Measurements from ENCODE around the gene MYO1D.

Gene MYO1D

DNA sequence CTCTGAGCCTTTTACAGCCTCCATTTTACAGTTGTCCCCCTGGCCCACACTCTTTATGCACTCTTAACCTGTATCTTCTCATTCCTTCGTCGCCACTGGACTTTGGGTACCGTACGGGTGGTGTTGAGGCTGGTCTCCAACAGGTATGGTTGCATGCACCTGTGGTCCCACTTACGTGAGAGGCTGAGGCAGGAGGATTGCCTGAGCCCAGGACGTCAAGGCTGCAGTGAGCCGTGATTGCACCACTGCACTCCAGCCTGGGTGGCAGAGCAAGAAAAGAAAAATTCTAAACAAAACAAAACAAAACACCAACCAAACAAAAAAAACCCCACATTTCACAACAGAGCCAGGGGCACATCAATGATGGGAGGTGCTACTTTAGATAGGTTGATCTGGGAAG is 36.7 kb upstream of the MYO1D start:
- H3K27me3 ChIP-seq (replicated peaks; ENCODE audit: insufficient read depth, low read length) = no peaks in the 10 kb centered on the region
- TF ChIP-seq EZH2 (optimal IDR thresholded peaks at IDR 0.05; ENCODE audit: low read depth, low read length) (no peak), EZH2phosphoT487 (IDR thresholded peaks at IDR 0.05; ENCODE audit: low read length) (no peak)
- TF ChIP-seq, protein P1, sequence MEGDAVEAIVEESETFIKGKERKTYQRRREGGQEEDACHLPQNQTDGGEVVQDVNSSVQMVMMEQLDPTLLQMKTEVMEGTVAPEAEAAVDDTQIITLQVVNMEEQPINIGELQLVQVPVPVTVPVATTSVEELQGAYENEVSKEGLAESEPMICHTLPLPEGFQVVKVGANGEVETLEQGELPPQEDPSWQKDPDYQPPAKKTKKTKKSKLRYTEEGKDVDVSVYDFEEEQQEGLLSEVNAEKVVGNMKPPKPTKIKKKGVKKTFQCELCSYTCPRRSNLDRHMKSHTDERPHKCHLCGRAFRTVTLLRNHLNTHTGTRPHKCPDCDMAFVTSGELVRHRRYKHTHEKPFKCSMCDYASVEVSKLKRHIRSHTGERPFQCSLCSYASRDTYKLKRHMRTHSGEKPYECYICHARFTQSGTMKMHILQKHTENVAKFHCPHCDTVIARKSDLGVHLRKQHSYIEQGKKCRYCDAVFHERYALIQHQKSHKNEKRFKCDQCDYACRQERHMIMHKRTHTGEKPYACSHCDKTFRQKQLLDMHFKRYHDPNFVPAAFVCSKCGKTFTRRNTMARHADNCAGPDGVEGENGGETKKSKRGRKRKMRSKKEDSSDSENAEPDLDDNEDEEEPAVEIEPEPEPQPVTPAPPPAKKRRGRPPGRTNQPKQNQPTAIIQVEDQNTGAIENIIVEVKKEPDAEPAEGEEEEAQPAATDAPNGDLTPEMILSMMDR (IDR thresholded peaks at IDR 0.05; ENCODE audit: low read length) = no peak

DNA sequence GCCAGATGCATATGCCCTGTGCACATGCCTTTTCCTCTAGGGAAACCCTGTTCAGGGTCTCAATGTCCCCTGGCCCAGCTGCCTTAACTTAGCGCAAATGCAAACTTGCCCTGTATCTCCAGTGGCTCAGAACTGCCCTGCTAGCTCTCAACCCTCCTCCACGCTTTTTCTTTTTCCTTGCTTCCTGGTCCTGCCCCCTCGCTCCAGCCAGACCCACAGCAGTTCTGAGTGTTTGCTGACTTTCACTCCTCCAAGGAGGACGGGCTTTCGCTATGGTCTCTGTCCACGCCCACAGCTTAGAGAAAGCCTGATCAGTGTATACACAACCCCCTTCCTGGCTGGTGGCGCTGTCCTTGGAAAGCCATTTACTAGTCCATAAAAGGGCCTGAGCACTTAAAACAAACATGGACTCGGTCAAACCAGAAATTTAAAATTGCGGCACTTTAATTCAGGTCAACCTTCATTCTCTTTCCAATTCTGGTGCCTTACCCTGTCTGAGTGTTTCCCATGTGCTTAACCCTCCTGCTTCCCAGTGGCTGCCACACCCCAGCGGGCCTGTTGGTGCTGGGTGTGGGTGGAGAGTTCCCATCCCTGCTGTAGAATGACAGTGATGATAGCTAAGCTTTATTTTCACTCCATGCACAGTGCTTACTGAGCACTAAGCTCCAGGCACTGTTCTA is 35.4 kb upstream of the MYO1D start:
- Histone ChIP-seq H2AFZ (ENCODE audit: low read length) (no peak overlapping the region), H3K4me1 (ENCODE audit: low read length) (peaks cover 6% of the 10 kb centered on the region), H3K27ac (ENCODE audit: low read length) (no peak overlapping the region), H3K9me3 (replicated peaks; ENCODE audit: insufficient read depth, low read length) (no peaks in the 10 kb centered on the region), H3K27me3 (replicated peaks; ENCODE audit: insufficient read depth, low read length) (no peaks in the 10 kb centered on the region), H3K36me3 (replicated peaks; ENCODE audit: insufficient read depth, low read length) (no peaks in the 10 kb centered on the region), H3K4me2 (ENCODE audit: low read depth, low read length) (no peak overlapping the region), H4K20me1 (ENCODE audit: insufficient read depth, low read length) (no peaks in the 10 kb centered on the region), H3K4me3 (ENCODE audit: low read length) (no peak overlapping the region), H3K9me2 (replicated peaks; ENCODE audit: insufficient read depth, low read length) (no peaks in the 10 kb centered on the region), H3K9ac (ENCODE audit: low read length) (no peak overlapping the region), H3K79me2 (ENCODE audit: low read length) (no peaks in the 10 kb centered on the region), H3F3A (ENCODE audit: insufficient read depth, low read length) (no peaks in the 10 kb centered on the region)
- no peak for TF ChIP-seq EZH2 (optimal IDR thresholded peaks at IDR 0.05; ENCODE audit: low read depth, low read length)
- TF ChIP-seq, protein P1 (IDR thresholded peaks at IDR 0.05; ENCODE audit: low read length) = no peak
- TF ChIP-seq EZH2phosphoT487 (IDR thresholded peaks at IDR 0.05; ENCODE audit: low read length) = no peak
- no peak for DNase-seq

More for the DNA sequence above, 36.7 kb upstream of the MYO1D start:
- Histone ChIP-seq H3K27ac (ENCODE audit: low read length) (no peak overlapping the region), H3K4me1 (ENCODE audit: low read length) (peaks cover 6% of the 10 kb centered on the region), H4K20me1 (ENCODE audit: insufficient read depth, low read length) (no peaks in the 10 kb centered on the region), H3K9me2 (replicated peaks; ENCODE audit: insufficient read depth, low read length) (no peaks in the 10 kb centered on the region), H3F3A (ENCODE audit: insufficient read depth, low read length) (no peaks in the 10 kb centered on the region), H2AFZ (ENCODE audit: low read length) (no peak overlapping the region), H3K9ac (ENCODE audit: low read length) (no peak overlapping the region), H3K36me3 (replicated peaks; ENCODE audit: insufficient read depth, low read length) (no peaks in the 10 kb centered on the region), H3K79me2 (ENCODE audit: low read length) (no peaks in the 10 kb centered on the region), H3K4me3 (ENCODE audit: low read length) (no peak overlapping the region), H3K9me3 (replicated peaks; ENCODE audit: insufficient read depth, low read length) (no peaks in the 10 kb centered on the region), H3K4me2 (ENCODE audit: low read depth, low read length) (no peak overlapping the region)
- DNase-seq = no peak

DNA sequence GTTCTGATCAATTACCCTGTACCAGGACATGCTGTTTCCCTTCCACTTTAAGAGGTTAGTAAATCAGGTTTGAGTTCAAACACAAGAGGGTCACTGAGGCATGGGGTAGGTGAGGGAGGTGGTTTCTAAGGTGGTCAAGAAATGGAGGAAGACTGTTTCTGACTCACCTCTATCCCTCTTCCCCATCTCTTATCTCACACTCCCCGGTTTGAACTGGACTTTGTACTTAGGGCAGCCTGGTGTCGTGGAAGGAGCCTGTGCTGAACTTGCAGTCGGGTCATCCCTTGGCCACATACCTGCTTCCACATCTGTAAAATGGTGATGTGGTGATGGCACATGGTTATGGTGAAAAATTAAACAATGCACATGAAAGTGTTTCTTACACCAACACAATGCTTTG is 33.8 kb upstream of the MYO1D start:
- Histone ChIP-seq H3K27ac (ENCODE audit: low read length) (no peak overlapping the region), H3K36me3 (replicated peaks; ENCODE audit: insufficient read depth, low read length) (no peaks in the 10 kb centered on the region), H3K4me2 (ENCODE audit: low read depth, low read length) (no peak overlapping the region), H3K9me2 (replicated peaks; ENCODE audit: insufficient read depth, low read length) (no peaks in the 10 kb centered on the region), H3F3A (ENCODE audit: insufficient read depth, low read length) (no peaks in the 10 kb centered on the region), H3K27me3 (replicated peaks; ENCODE audit: insufficient read depth, low read length) (no peaks in the 10 kb centered on the region), H3K9me3 (replicated peaks; ENCODE audit: insufficient read depth, low read length) (no peaks in the 10 kb centered on the region), H2AFZ (ENCODE audit: low read length) (no peak overlapping the region; the same call in 1 of the 2 replicates), H3K79me2 (ENCODE audit: low read length) (no peaks in the 10 kb centered on the region), H3K4me3 (ENCODE audit: low read length) (no peak overlapping the region), H4K20me1 (ENCODE audit: insufficient read depth, low read length) (no peaks in the 10 kb centered on the region), H3K4me1 (ENCODE audit: low read length) (peaks cover 6% of the 10 kb centered on the region), H3K9ac (ENCODE audit: low read length) (no peak overlapping the region)
- TF ChIP-seq, protein P1 (IDR thresholded peaks at IDR 0.05; ENCODE audit: low read length) = no peak
- no peak for TF ChIP-seq EZH2phosphoT487 (IDR thresholded peaks at IDR 0.05; ENCODE audit: low read length)
- TF ChIP-seq EZH2 (optimal IDR thresholded peaks at IDR 0.05; ENCODE audit: low read depth, low read length) = no peak
- DNase-seq = no peak

Measured in MM.1S (cell line).